Transverse colon (tissue), 4 donors: ENCODE data around the gene CCNY. TPM values are rescaled to one million over a fixed set of nuclear protein-coding genes. Genes with fewer than 3 reads are reported as not detected.

Experiments
- DNase-seq: peaks from one replicate; pipeline ENCODE4 v3.0.0-alpha.2; 2019
- H3K27ac ChIP-seq, 4 donors: fragments of 200-600 bp; sonication (generic); 2 replicates each; pipeline ENCODE4 v1.5.1; 2016 to 2018; ENCODE audit warnings: inconsistent platforms in 4 of 4
- H3K27me3 ChIP-seq: fragments of 200-600 bp; sonication (generic); 2 replicates; pipeline ENCODE4 v1.5.1; 2017; ENCODE audit warnings: inconsistent platforms
- H3K36me3 ChIP-seq, 4 donors: fragments of 200-600 bp; sonication (generic); 2 replicates each; pipeline ENCODE4 v1.5.1; 2017 to 2019; ENCODE audit warnings: inconsistent platforms in 4 of 4
- H3K4me1 ChIP-seq, 4 donors: fragments of 200-600 bp; sonication (generic); 2 replicates each; pipeline ENCODE4 v1.5.1; 2017 to 2020; ENCODE audit warnings: inconsistent platforms in 4 of 4
- H3K4me3 ChIP-seq, 4 donors: fragments of 200-600 bp; sonication (generic); 1 replicate in 1 of 4; 2 replicates in 3 of 4; pipeline versions ENCODE4 v1.5.1 to v1.6.1; 2017 to 2019; ENCODE audit warnings: inconsistent platforms in 4 of 4
- H3K9me3 ChIP-seq, 2 donors: fragments of 200-600 bp; sonication (generic); 2 replicates each; pipeline ENCODE4 v1.5.1; 2017 to 2019; ENCODE audit warnings: inconsistent platforms in 2 of 2
- EP300 ChIP-seq: sonication (generic); formaldehyde crosslinking; IDR thresholded peaks from one replicate; pipeline ENCODE4 v1.6.1; 2017; ENCODE audit warnings: antibody characterized with exemption, low read depth
- POLR2A ChIP-seq: fragments of 450-650 bp; IDR thresholded peaks from one replicate; pipeline ENCODE4 v1.6.1; 2016; ENCODE audit warnings: antibody characterized with exemption, mild to moderate bottlenecking, moderate library complexity
- POLR2AphosphoS5 ChIP-seq, 3 donors: sonication (generic); formaldehyde crosslinking; IDR thresholded peaks; one replicate each; pipeline ENCODE4 v1.6.1; 2016; ENCODE audit warnings: antibody characterized with exemption in 3 of 3
- WGBS, 2 donors: methylation state at CpG; one replicate each; pipeline ENCODE4 v1.1.5; 2018; ENCODE audit warnings: low coverage in 1 of 2; 5-methylcytosine and 5-hydroxymethylcytosine counted together
- in situ Hi-C, 4 donors: fragments of 200-750 bp; cut with MboI; loops; one replicate each; pipeline versions ENCODE4 v1.15.0 to v1.15.1; 2017; ENCODE audit warnings: low sequenced_read_pairs in 3 of 4, low pct_ligation_motif_present in 1 of 4, low pct_unique_long_range_greater_than_20kb in 1 of 4
- intact Hi-C: fragments of 100-400 bp; cut with DNase I; formaldehyde crosslinking; loops from one replicate; pipeline ENCODE4 v1.15.1; 2023; ENCODE audit warnings: low total_unique reads
- total RNA-seq, 4 donors: library from RNA; depleted of rRNA; stranded (reverse); fragments of >200 nt; gene quantifications; one replicate each; pipeline ENCODE4 v1.1.0, GENCODE V29; 2016
- TF ChIP-seq, protein P1 (sequence below), 5 experiments: fragments of 200-600 bp in 3 of 5; fragments of 450-650 bp in 2 of 5; sonication (generic) in 3 of 5; IDR thresholded peaks; 1 replicate in 2 of 5; 2 replicates in 3 of 5; pipeline ENCODE4 v1.5.1; 2016 to 2017; ENCODE audit warnings: antibody characterized with exemption in 5 of 5, inconsistent platforms in 3 of 5, mild to moderate bottlenecking in 2 of 5, moderate library complexity in 1 of 5

CCNY gene
- total RNA-seq, 4 donors from 2014 or later: 19.5 to 53.9 (median 41.4) TPM

DNA sequence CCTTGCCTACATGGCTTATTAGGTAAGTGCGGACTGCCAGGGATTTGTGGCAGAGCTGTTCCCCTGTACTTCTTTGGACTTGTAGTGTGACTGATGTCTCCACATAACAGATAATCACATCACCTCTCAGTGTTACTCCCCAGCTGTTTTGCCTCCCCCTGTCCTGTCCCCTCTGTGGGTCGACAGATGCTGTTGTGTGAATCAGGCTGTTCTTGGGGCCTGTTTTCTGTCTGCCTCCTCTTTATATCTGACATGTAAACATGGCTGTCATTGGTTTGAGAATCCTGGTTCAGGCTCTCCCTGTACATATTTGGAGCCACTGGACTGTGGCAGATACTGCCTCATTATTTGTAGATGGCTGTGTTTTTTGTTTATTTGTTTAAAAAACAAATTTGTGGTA is 22.7 kb downstream of the CCNY start:
- Histone ChIP-seq H3K27me3 (no peaks in the 10 kb centered on the region), H3K4me1 (peaks cover 6 to 30% (median 8%) of the 10 kb centered on the region in 4 donors), H3K27ac (peak overlapping the region in 2 of 4 donors; percentile 24 to 48), H3K9me3 (no peaks in the 10 kb centered on the region), H3K4me3 (no peak overlapping the region), H3K36me3 (no peaks in the 10 kb centered on the region)
- WGBS, 2 donors: 78% methylated on average over 2 of the region's 2 CpGs; no CpG with 5 or more reads in 1 of the 2 donors
- intact Hi-C loops (no loop called here), in situ Hi-C loops (no loop called here)
- no peak for DNase-seq
- TF ChIP-seq POLR2AphosphoS5 (IDR thresholded peaks at IDR 0.05) (peak in 2 of 3 donors; percentile 23 to 50), POLR2A (no peak)

DNA sequence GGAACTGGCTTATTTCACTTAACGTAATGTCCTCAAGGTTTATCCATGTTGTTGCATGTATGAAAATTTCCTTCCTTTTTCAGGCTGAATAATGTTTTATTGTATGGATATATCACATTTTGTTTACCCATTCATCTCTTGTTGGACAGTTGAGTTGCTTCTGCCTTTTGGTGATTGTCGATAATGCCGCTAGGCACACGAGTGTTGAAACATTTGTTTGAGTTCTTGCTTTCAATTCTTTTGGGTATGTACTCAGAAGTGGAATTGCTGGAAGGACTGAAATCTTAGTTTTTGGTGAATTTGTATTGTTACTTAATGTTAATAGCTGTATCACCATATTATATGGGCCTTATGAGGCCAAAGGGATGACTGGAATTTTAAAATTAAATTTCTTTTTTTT is 23.6 kb downstream of the CCNY start:
- H3K27ac ChIP-seq: peak overlapping the region in 1 of 4 donors; percentile 7
- TF ChIP-seq, protein P1, sequence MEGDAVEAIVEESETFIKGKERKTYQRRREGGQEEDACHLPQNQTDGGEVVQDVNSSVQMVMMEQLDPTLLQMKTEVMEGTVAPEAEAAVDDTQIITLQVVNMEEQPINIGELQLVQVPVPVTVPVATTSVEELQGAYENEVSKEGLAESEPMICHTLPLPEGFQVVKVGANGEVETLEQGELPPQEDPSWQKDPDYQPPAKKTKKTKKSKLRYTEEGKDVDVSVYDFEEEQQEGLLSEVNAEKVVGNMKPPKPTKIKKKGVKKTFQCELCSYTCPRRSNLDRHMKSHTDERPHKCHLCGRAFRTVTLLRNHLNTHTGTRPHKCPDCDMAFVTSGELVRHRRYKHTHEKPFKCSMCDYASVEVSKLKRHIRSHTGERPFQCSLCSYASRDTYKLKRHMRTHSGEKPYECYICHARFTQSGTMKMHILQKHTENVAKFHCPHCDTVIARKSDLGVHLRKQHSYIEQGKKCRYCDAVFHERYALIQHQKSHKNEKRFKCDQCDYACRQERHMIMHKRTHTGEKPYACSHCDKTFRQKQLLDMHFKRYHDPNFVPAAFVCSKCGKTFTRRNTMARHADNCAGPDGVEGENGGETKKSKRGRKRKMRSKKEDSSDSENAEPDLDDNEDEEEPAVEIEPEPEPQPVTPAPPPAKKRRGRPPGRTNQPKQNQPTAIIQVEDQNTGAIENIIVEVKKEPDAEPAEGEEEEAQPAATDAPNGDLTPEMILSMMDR (IDR thresholded peaks at IDR 0.05): no peak
- TF ChIP-seq POLR2A (no peak), POLR2AphosphoS5 (IDR thresholded peaks at IDR 0.05) (no peak), EP300 (no peak)
- peaks cover 6 to 31% (median 11%) of the 10 kb centered on the region in 4 donors for H3K4me1 ChIP-seq
- no peak for DNase-seq
- in situ Hi-C loops (no loop called here), intact Hi-C loops (no loop called here)
- no peaks in the 10 kb centered on the region for H3K27me3 ChIP-seq
- H3K4me3 ChIP-seq: no peak overlapping the region
- H3K9me3 ChIP-seq: no peaks in the 10 kb centered on the region
- WGBS, 2 donors: 97 to 98% methylated on average over 4 of the region's 4 CpGs
- H3K36me3 ChIP-seq: no peaks in the 10 kb centered on the region

DNA sequence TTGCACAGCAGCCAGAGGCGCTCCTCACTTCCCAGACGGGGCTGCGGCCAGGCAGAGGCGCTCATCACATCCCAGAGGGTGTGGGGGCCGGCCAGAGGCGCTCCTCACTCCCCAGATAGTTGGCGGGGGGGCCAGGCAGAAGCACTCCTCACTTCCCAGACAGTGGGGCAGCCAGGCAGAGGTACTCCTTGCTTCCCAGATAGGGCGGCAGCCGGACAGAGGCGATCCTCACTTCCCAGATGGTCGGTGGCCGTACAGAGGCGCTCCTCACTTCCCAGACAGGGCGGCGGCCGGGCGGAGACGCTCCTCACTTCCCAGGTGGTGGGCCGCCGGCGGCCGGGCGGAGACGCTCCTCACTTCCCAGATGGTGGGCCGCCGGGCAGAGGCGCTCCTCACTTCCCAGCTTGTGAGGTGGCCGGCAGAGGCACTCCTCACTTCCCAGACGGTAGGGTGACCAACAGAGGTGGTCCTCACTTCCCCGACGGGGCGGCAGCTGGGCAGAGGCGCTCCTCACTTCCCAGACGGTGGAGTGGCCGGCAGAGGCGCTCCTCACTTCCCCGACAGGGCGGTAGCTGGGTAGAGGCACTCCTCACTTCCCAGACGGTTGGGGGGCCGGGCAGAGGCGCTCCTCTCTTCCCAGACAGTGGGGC is 26.5 kb downstream of the CCNY start:
- WGBS, 2 donors: 96% methylated on average over 41 of the region's 41 CpGs; no CpG with 5 or more reads in 1 of the 2 donors
- Histone ChIP-seq H3K27me3 (no peaks in the 10 kb centered on the region), H3K4me3 (no peak overlapping the region), H3K36me3 (no peaks in the 10 kb centered on the region), H3K4me1 (peaks cover 6 to 43% (median 23%) of the 10 kb centered on the region in 4 donors), H3K27ac (no peak overlapping the region), H3K9me3 (no peaks in the 10 kb centered on the region)
- intact Hi-C loops (no loop called here), in situ Hi-C loops (no loop called here)
- no peak for DNase-seq
- TF ChIP-seq, protein P1 (IDR thresholded peaks at IDR 0.05): no peak
- TF ChIP-seq EP300 (no peak), POLR2AphosphoS5 (IDR thresholded peaks at IDR 0.05) (no peak), POLR2A (no peak)

DNA sequence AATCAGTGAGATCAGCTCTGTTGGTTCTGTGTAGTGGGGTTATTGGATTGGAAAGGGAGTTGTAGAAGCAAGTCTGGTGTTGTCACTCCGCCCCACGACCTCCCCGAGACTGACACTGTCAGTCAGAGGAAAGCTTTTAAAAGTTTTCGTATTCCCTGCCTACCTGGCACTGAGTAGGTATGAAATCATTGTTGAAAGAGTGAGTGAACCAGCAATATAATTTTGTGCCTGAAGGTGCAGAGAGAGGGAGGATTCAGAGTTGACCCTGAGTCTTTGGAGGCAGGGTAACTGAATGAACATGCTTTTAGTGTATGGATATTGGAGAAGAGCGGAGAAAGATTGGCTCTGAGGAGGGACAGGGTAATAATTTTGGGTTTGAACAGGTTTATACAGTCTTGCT is 27.3 kb downstream of the CCNY start:
- TF ChIP-seq, protein P1 (IDR thresholded peaks at IDR 0.05): no peak
- H3K4me1 ChIP-seq: peaks cover 6 to 50% (median 28%) of the 10 kb centered on the region in 4 donors
- no peak overlapping the region for H3K4me3 ChIP-seq
- WGBS, 2 donors: 90 to 94% methylated on average over 2 to 5 of the region's 5 CpGs
- H3K9me3 ChIP-seq: no peaks in the 10 kb centered on the region
- no peaks in the 10 kb centered on the region for H3K27me3 ChIP-seq
- in situ Hi-C loops (no loop called here), intact Hi-C loops (no loop called here)
- no peak for DNase-seq
- no peak overlapping the region for H3K27ac ChIP-seq
- H3K36me3 ChIP-seq: no peaks in the 10 kb centered on the region

DNA sequence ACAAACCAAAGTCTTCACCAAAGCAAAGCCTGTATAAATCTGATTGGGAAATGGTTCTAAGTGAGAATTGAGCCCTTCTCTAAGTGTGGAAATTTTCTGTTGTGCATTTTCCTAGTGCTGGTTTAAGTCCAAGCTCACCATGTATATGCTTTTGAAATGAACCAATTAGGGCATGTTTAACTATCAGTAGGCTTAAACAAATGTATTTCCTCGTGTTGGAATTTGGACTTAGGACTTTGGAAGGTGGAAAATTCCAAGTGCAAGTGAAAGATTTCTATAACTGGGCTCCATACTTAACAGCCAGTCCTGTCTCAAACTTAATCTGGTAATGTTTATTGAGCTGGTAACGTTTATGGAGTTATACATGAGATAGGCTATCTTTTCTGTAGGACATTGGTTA is 28.5 kb downstream of the CCNY start:
- no peaks in the 10 kb centered on the region for H3K9me3 ChIP-seq
- no peaks in the 10 kb centered on the region for H3K27me3 ChIP-seq
- TF ChIP-seq POLR2A: no peak
- TF ChIP-seq POLR2AphosphoS5 (IDR thresholded peaks at IDR 0.05): peak in 2 of 3 donors; percentile 27 to 43
- no peak overlapping the region for H3K4me3 ChIP-seq
- 28 to 39% methylated on average over 2 of the region's 2 CpGs for WGBS, 2 donors
- peak overlapping the region; percentile 11 to 40 (median 18) for H3K27ac ChIP-seq
- DNase-seq: no peak
- in situ Hi-C loops: no loop called here
- H3K36me3 ChIP-seq: no peaks in the 10 kb centered on the region
- H3K4me1 ChIP-seq: peaks cover 16 to 54% (median 39%) of the 10 kb centered on the region in 4 donors
- intact Hi-C loops: no loop called here
